CD4-positive, alpha-beta T cell treated with Interferon gamma for 1 hour (primary cell): ENCODE data around the gene F8A2.
"Not testable (repeated sequence)": the region's sequence is repeated elsewhere in the genome, so short reads cannot be mapped to it uniquely, and the experiment has no call there.

Experiments used
- DNase-seq: peaks from one replicate; pipeline ENCODE4 v3.0.0-alpha.2; 2020

Gene F8A2

GRCh38 chrX:155381843-155382528 is at the start of gene F8A2:
Gene F8A2, plus strand, starts transcription at chrX:155382095. Its CDS starts 20 bp downstream, at chrX:155382115.
- DNase-seq: not testable (repeated sequence)

GRCh38 chrX:155333544-155334100 is 48.3 kb upstream of the F8A2 start:
- no peak for DNase-seq

GRCh38 chrX:155334486-155335336 is 47.2 kb upstream of the F8A2 start, which contains the start of gene CLIC2:
Gene CLIC2, minus strand, starts transcription at chrX:155334614. Its CDS starts 187 bp downstream, at chrX:155334427.
- peak; percentile 17 for DNase-seq

DNA sequence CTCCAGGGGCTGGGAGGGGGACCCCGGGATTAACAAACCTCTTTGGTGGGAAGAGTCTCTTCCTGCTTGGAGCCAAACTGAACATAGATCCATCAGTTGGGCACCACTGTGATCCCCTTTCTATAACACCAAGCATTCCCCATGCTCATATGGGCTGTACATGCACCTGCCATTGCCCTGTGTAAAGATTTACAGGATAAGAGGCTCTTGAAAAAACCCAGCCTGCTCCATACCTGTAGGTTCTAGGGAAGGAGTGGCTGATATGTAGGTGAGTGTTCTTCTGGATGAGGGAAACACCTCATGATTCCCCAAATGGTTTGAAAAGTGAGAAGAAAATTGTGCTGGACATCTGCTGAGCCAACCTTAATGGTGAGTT is 46.6 kb upstream of the F8A2 start:
- DNase-seq: not testable (repeated sequence)

DNA sequence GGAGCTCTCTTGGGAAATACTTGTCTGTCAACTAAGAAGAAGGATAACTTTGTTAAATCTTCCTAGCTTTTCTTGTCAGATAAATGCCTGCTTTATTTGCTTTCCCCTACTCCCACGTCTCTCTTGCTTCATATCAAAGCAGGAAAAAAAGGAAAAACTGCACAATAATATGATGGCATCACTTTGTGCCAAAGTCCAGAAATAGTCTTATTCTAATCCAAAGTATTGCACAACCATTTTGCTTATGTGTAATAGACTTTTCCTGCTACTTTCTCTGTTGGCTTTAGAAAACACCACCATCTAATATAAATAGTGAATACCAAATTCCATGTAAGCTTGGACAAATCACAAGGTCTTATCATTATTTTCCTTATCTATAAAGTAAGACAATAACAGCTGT is 36.2 kb upstream of the F8A2 start:
- not testable (repeated sequence) for DNase-seq

- DNase-seq: not testable (repeated sequence)
Measured at GRCh38 chrX:155349448-155349847, 32.4 kb upstream of the F8A2 start.

DNA sequence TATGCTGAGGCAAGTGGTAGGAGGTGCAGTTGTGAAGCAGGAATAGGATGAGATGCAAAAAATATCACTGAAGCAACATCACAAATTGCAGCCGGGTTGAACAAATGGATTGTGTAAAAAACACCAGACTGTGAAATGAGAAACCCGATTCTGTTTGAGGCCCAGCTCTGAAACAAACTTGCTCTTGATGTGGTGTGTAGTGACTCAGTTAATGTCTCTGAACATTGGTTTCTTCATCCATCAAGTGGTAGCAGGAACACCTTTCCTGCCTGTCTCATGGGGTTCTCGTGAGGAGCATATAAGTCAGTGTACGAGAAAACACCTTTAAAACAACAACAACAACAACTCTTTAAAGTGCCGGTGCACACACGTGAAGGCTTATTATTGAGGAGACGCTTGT is 18.2 kb upstream of the F8A2 start:
- not testable (repeated sequence) for DNase-seq

GRCh38 chrX:155373777-155374458 is 8.0 kb upstream of the F8A2 start:
- not testable (repeated sequence) for DNase-seq

DNA sequence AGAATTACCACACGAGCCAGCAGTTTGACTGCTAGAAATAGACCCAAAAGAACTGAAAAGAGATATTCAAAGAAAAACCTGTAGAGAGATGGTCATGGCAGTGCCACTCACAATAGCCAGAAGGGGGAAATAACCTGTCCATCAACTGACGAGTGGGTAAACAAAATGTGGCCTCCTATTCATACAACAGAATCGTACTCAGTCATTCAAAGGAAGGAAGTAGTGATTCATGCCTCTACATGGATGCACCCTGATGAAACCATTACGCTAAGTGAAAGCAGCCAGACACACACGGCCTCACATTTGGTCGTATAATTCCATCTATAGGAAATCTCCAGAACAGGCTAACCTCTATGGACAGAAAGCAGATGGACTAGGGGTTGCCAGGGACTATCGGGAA is 2.1 kb upstream of the F8A2 start:
- DNase-seq: not testable (repeated sequence)

GRCh38 chrX:155382529-155382967 is 653 bp downstream of the F8A2 start:
- DNase-seq: not testable (repeated sequence)

GRCh38 chrX:155389634-155390033 is 7.7 kb downstream of the F8A2 start:
- no peak for DNase-seq

DNA sequence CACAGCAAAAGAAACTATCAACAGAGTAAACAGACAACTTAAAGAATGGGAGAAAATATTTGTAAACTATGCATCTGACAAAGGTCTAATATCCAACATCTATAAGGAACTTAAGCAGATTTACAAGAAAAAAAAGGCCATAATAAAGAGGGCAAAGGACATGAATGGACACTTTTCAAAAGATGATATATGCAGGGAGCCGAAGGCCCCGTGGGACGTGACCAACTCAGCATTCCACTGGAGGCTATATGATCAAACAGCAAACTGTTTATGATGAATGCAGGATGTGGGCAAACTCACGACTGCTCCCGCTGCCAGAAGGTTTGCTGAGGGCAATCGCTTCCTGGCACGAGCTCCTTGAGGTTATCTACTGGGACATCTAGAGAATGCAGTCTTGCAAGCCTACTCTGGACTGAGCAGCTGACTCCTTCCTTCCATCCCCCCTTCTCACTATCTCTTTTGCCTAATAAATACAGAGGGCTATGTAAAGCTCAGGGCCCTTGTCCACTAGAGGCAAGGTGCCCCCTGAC is 12.9 kb downstream of the F8A2 start:
- DNase-seq: not testable (repeated sequence)

- no peak for DNase-seq
Measured at GRCh38 chrX:155406429-155406828, 24.5 kb downstream of the F8A2 start.

DNA sequence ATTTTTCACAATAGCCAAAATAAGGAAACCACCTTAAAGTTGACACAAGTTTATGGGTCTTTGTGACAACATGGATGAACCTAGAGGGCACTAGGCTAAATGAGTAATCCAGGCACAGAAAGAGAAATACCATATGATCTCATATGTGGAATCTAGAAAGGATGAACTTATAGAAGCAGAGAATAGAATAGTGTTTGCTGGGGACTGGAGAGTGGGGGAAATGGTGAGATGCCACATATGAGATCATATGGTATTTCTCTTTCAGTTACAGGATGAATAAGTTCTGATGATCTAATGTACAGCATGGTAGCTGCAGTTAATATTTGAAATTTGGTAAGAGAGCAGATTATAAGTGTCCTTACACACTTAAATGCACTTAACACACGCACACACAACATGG is 35.9 kb downstream of the F8A2 start:
- DNase-seq: no peak
